A172 (cell line): ENCODE results near the gene GPR183. TPM values are rescaled to one million over a fixed set of nuclear protein-coding genes. Genes with fewer than 3 reads are reported as not detected.

Experiments used
- DNase-seq: peaks from one replicate; pipeline ENCODE4 v3.0.0-alpha.2; 2015; ENCODE audit warnings: low spot score
- total RNA-seq: library from RNA; depleted of rRNA; stranded (reverse); fragments of >200 nt; shearing (Covaris generic); gene quantifications from 2 replicates; pipeline ENCODE4 v1.2.3, GENCODE V29; 2014; rRNA removed

GPR183 gene
- total RNA-seq, 1 experiment from 2014 or later: not detected

DNA sequence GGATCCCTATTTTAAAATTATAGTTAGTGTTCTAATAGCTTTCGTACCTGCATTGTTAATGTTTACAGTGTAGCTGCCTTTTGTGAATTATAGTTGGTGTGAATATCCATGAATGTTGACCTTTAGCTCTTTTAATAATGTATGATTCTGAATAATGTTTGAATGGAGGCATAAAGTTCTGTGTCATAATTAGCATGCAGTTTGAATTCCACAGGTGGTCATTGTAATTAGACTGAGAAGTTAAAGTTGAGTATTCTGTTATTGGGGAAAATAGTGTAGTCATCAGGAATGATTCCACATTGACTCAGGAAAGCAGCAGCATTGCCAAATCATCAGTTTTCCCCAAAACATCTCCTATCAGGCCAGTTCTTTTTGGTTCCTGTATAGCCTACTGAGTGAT is 61.1 kb downstream of the GPR183 start:
- DNase-seq: no peak

Other genes with a start within 250 kb of the GPR183 start
- 41.6 and 42.2 TPM in 2 replicates for gene UBAC2, start 106.5 kb downstream of the GPR183 start, total RNA-seq
- not detected in 2 replicates for gene GPR18, start 49.0 kb downstream of the GPR183 start, total RNA-seq
- gene TM9SF2, start 194.1 kb upstream of the GPR183 start, total RNA-seq: 220 and 229 TPM in 2 replicates